Activated CD4-positive, alpha-beta T cell treated with anti-CD3 and anti-CD28 coated beads, Interleukin-2, amount 50 U/mL, for 1 hour (primary cell): Measurements from ENCODE around the gene ZDHHC22.

Experiments
- DNase-seq: peaks from one replicate; pipeline ENCODE4 v3.0.0-alpha.2; 2020

ZDHHC22 gene

DNA sequence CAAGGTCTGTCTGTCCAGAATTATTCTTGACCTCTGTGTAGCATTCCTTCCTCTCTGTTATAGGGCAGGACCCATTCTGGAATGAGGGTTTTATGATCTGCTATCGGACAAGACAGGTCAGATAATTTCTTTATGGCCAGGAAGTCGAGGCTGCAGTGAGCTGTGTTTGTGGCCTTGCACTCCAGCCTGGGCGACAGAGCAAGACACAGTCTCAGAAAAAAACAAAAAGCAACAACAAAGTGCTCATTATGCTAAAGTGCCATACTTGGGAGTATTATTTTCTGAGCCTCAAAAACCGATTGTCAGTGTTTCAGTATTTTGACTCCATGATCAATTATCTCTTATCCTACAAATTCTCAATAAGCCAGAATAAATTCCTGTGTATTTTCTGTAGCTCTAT lies 39.4 kb downstream of the ZDHHC22 start:
- no peak for DNase-seq

- no peak for DNase-seq
Measured at GRCh38 chr14:77100961-77101360, 40.6 kb downstream of the ZDHHC22 start.

DNA sequence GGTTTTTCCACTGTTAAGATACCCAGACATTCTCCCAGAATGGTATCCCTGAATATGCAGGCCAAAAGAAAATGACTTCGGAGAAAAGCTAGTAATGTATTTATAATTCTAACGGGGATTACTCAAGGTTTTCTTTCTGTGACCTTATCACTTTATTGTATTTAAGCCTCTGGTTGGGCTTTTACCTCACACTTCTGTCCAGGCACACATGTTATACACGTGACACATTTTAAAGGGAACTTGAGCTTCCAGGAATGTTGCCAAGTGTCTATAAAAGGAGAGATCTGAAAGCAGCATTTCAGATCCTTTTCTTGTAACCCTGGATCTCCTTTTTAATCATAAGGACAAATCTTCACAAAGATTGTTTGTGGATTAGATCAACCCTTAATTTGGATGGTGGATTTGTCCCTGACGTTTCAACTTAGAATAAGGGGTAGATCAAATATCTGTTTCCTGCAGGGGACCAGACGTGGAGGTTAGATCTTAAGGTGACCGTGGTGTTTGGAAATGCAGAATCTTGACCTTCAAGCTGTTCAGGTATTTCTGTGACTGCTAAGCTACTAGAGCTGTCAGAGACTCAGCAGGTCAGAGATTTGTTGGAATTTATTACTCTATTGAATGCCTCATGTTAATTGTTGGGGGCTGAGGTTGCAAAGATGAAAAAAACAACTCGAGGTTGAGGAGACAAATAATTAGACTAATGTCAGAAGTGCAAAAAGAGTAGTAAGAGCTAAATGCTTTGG lies 42.0 kb downstream of the ZDHHC22 start:
- no peak for DNase-seq

DNA sequence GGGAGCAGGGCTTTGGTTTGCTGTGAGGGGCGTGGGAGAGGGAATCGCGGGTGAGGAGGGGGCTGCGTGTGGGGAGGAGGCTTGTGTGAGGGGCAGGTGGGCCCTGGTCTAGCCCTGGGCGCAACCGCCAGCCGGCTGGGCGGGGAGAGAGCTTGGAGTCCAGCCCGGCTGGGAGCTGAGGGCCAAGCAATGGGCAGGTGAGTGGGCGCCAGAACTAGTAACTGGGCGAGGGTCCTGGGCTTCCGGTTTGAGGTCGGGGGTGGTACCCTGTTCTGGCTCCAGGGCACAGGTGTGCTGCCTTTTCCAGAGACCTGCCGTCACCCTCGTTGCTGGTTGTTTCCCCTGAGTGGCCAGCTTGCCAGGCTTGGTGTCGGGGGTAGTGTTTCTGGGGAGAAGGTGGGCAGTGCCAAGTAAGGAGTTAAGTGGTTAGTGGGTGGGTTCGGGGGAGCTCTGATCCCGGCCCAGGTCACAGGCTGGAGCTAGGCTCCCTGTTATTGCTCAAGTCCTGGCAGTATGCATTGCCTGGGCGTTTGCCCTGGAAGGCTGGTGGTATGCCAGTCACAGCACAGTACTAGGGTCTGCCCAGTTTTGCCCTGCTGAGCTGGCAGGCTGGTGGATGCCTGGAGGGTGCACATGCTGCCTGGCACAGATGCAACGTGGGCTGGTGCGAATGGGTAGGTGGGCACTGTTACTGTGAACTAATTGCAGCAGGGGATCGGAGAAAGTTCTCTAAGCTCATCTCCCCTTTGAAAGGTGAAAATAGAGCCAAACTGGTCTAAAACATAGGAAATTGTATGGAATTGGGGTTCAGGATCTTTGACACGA lies 42.9 kb downstream of the ZDHHC22 start:
- DNase-seq: peak; percentile 9

DNA sequence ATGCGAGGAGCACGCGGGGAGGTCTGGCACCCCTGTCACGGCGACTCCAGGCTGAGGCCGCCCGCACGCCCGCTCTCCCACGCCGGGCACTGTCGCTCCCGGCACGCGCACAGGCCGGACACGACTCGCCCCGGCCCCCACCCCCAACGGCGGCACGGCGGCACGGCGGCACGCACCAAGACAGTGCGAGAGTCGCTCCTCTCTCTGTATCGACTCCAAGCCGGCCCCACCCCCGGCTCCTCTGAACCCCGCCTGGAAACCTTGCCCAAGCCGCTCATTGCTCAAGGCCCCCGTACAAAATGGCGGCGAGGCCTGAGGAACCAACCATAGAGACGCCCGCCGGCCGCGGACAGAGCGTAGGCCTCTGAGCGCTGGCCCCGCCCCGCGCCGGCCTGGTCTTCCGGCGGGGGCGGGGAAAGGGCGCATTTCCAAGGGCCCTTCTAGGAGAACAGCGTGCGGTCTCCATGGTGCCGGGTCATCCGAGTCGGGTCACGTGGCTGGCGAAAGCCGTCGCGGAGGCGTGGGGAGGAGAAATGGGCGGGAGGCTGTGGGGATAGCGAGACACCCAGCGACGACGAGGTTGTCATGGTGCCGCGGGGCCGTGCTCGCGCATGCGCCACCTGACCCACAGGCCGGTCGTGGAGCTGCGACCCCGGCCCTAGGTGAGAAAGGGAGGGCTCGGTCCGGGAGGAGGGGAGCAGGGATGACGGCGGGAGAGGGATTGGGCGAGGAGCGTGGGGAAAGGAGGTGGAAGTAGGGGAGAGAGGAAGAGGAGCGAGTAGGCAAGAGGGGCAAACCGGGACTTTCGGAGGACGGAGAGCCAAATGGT lies 43.7 kb downstream of the ZDHHC22 start, which contains the start of gene CIPC:
CIPC (plus strand) TSS at position 559 of the 829 bp plus-strand sequence. CDS start 7,451 bp downstream, outside the sequence.
- DNase-seq: peak; percentile 99

GRCh38 chr14:77097006-77097699 lies 44.4 kb downstream of the ZDHHC22 start:
- DNase-seq: no peak

GRCh38 chr14:77094672-77095284 lies 46.8 kb downstream of the ZDHHC22 start:
- DNase-seq: peak; percentile 80

DNA sequence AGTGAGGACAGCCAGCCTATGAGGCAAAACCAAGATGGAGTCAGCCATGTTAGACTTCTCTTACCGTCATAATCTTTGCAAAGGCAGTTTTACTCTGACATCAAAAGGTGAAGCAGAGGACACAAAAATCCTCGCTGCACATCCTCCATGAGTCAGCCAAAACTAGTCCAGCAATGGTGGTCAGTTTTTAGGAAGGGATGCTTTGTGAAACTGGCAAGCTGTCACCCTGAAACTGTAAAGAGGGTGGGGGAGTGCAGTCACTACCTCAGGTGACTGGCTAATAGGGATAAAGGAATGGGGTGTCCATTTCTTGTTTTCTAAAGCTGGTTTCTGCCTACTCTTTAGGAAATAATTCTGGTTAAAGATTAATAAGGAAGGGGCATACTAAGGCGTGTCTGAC lies 48.9 kb downstream of the ZDHHC22 start:
- no peak for DNase-seq

GRCh38 chr14:77091518-77091917 lies 50.1 kb downstream of the ZDHHC22 start:
- no peak for DNase-seq

- no peak for DNase-seq
Measured at GRCh38 chr14:77088645-77089044, 52.9 kb downstream of the ZDHHC22 start.

GRCh38 chr14:77088219-77088618 lies 53.4 kb downstream of the ZDHHC22 start:
- DNase-seq: no peak

- DNase-seq: no peak
Measured at GRCh38 chr14:77087631-77088030, 54.0 kb downstream of the ZDHHC22 start.

GRCh38 chr14:77086951-77087350 lies 54.6 kb downstream of the ZDHHC22 start:
- no peak for DNase-seq

DNA sequence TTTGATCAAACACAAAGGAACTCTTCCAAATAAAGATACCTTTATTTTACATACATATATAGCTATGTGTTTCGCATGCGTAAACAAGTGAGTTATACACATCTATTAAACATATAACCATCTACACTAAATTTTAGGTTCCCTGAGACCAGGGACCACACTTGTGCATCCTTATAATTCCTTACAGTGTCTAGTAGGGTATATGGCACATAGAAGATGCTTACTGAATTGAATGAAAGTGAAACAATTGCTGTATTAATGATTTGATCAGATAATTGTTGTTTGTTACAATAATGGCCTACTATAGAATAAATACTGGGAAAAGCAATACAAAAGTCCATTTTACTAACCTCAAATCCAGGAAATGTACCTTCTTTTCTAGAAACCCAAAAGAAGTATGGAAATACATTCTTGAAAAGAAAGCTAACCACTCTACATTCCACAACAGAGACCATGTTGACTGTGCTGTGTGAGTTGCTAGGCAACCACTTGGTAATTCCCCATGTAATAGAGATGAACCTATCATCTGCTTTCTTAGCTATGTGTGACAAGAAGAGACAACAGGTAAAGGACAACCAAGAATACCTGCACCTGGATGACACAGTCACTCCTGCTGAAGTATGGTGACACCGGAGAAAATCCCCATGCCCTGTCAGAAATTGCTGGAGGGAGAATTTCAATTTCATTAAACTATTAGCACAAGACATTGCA lies 55.4 kb downstream of the ZDHHC22 start:
- DNase-seq: no peak

DNA sequence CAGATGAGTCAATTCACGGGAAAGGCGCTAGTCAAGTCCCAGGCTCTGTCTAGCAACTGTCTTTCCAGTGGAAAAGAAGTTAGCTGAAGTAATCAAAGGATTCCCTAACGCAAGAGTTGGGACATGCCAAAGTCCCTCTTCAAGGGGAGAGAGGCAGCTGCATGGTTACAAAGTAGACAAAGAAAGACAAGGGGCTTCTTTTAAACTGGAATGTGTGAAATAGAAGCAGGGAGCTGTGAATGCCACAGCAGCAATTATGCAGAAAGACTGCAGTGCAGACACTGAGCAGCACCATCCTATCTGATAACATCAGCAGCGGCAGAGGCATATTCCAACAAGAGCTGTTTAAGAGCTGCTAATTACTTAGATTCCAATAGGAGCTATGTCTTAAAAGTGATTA lies 56.1 kb downstream of the ZDHHC22 start:
- no peak for DNase-seq

DNA sequence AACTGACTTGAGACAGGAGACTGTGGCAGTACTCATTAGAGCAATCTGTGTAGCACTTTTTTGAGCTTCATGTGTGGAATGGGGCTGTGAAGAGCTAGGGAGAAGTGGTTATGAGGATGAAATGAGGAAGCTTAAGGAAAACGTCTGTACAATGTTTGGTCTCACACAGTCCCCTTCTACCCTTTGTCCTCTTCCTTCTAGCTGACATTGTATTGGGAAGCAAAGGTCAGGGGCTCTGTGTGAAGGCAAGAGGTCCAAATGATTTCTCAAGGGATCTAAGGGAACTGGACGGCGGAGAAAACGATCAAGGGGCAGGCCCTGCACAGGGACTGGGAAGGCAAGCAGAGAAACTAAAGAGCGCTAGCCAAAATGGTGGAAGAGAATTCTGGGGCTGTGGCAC lies 56.6 kb downstream of the ZDHHC22 start:
- no peak for DNase-seq

GRCh38 chr14:77083082-77083481 lies 58.5 kb downstream of the ZDHHC22 start:
- no peak for DNase-seq

GRCh38 chr14:77082356-77082755 lies 59.2 kb downstream of the ZDHHC22 start:
- DNase-seq: no peak
